Urothelium cell line (cell line): ENCODE data around the gene PHAF1.

Experiments used
- DNase-seq: peaks from one replicate; pipeline ENCODE4 v3.0.0; 2011; ENCODE audit warnings: low spot score, mixed read lengths
- FAIRE-seq: peaks from 2 replicates; lab custom pipeline; 2011; peaks lifted over from hg19 to GRCh38; lab: Jason Lieb, UNC

PHAF1 gene

DNA sequence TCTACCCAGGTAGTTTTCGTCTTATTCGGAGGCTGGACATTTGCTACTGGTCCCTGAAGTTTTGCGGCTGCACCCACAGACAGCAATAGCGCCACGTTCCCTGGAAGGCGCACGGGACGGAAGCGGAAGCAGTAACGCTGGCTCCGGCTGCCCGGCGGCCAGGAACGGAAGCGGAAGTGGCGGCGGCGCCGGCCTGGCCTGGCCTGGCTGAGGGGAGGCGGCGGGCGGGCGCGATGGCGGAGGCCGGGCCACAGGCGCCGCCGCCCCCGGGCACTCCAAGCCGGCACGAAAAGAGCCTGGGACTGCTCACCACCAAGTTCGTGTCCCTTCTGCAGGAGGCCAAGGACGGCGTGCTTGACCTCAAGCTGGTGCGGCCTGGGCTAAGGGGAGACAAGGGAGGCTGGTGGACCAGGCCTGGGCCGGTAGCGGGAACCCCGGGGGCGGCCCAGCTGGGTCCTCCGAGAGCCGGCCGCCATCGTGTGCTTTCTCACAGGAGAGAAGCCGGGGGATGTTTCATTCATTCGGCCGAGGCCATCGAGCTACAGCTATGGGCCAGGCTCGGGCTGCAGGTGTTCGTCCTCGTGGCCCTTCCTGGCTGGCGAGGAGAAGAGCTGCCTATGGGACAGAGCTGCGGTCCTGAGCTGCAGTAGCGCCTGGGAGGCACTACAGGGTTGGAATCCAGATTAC is 82.4 kb downstream of the PHAF1 start, which contains the start of gene E2F4:
TSS of gene E2F4 (plus strand) at position 161 of the 687 bp plus-strand sequence. CDS start at position 234, 73 bp downstream.
- FAIRE-seq, result peak; percentile 97
- peak; percentile 96 for DNase-seq

DNA sequence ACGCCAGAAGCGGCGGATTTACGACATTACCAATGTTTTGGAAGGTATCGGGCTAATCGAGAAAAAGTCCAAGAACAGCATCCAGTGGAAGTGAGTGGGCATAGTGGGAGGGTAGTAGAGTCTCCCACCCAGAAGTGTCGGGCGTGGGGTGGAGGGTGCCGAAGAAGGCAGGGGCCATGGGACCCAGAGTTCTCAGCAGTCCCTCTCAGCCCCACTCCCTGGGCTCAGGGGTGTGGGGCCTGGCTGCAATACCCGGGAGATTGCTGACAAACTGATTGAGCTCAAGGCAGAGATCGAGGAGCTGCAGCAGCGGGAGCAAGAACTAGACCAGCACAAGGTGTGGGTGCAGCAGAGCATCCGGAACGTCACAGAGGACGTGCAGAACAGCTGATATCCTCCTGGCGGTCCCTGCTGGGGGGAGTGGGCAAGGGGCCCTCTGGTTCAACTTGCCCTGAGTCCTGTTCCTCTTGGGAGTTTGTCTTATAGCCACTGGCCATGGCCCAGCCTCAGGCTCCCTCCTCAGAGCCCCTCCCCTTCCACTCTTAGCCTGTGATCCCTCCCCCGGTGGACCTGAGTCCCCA is 83.1 kb downstream of the PHAF1 start:
- DNase-seq (no peak), FAIRE-seq (no peak)

DNA sequence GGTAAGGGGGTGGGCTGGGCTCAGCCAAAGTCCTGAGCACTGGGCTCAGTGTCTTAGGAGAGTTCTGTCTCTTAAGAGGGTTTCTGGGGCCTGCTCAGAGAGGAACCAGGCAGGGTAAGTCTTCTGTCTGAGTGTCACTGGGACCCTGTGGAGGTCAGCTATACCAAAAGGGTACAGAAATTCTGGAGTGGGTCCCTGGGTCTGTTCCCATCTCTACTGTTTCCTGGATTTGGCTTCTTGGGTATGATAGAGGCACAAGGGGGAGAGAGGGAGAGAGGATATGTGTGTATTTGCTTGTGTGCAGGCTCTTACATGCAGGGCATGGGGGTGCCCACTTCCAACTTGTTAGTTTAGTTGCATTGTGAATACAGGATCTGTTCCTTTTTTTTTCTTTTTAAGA is 83.8 kb downstream of the PHAF1 start:
- no peak for FAIRE-seq
- no peak for DNase-seq

DNA sequence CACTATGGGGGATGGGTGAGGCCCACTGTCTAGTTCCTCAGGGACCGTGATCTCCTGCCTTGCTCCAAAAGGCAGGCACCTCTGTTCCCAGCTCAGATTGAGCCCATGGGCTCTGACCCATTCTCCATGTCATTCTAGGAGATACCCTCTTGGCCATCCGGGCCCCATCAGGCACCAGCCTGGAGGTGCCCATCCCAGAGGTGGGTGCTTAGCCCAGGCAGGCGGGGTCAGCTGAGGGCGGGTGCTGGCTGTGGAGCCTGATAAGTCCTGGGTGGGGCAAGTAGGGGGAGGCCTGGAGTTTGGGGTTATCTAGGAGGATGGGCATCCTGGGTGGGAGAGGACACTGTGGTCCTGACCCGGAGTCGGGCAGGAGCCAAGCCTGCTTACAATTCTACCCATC is 84.5 kb downstream of the PHAF1 start:
- no peak for FAIRE-seq
- no peak for DNase-seq

DNA sequence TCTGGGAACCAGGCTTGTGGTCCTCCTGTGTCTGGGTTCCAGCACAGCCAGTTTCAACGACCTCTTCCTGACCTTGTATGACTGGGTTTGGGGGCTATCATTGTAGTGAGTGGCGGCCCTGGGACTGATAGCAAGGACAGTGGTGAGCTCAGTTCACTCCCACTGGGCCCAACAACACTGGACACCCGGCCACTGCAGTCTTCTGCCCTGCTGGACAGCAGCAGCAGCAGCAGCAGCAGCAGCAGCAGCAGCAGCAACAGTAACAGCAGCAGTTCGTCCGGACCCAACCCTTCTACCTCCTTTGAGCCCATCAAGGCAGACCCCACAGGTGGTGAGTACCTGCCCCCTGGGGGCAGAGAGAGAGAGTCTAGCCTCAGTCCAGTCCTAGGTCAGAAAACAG is 85.9 kb downstream of the PHAF1 start:
- no peak for FAIRE-seq

DNA sequence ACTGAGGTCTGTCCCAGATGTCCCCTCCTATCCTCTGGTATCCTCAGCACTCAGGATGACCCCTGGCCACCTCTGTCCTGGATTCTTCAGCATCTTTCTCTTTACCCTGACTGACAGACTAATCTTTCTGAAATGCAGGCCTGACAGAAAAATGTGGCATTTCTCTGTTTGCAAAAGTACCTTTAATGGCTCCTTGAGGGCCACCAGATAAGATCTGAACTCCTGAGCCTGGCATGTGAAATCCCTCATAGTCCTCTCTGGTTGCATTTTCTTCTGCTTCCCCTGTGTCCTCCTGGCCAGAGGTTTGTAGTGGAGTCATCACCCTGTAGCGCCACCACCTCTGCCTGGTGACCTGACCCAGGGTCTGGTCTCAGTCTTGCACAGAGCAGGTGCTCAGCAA is 87.1 kb downstream of the PHAF1 start:
- FAIRE-seq (no peak), DNase-seq (no peak)

More for the DNA sequence above, 85.9 kb downstream of the PHAF1 start:
- no peak for DNase-seq

DNA sequence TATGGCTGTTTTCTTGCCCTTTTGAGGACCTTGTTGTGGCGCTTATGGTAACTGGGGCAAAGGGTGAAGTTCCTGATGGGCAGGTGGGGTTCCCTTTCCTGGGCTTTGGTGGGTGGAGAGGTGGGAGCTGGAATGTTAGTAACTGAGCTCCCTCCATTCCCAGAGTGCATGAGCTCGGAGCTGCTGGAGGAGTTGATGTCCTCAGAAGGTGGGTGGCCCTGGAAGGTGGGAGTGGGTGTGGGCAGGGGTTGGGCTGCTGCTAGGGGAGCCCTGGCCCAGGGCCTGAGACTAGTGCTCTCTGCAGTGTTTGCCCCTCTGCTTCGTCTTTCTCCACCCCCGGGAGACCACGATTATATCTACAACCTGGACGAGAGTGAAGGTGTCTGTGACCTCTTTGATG is 88.0 kb downstream of the PHAF1 start:
- DNase-seq, result no peak
- FAIRE-seq, result no peak
